GM18502 (cell line): ENCODE measurements around the gene CDC42EP4.
"Not testable (repeated sequence)": the region's sequence is repeated elsewhere in the genome, so short reads cannot be mapped to it uniquely, and the experiment has no call there.

Source experiments
- ATAC-seq: cut with Tn5 transposase; IDR thresholded peaks from one replicate; pipeline ENCODE4 v1.9.1; 2021; ENCODE audit warnings: mild to moderate bottlenecking; ENCODE audit not compliant: unreplicated experiment, poor library complexity

Gene CDC42EP4

DNA sequence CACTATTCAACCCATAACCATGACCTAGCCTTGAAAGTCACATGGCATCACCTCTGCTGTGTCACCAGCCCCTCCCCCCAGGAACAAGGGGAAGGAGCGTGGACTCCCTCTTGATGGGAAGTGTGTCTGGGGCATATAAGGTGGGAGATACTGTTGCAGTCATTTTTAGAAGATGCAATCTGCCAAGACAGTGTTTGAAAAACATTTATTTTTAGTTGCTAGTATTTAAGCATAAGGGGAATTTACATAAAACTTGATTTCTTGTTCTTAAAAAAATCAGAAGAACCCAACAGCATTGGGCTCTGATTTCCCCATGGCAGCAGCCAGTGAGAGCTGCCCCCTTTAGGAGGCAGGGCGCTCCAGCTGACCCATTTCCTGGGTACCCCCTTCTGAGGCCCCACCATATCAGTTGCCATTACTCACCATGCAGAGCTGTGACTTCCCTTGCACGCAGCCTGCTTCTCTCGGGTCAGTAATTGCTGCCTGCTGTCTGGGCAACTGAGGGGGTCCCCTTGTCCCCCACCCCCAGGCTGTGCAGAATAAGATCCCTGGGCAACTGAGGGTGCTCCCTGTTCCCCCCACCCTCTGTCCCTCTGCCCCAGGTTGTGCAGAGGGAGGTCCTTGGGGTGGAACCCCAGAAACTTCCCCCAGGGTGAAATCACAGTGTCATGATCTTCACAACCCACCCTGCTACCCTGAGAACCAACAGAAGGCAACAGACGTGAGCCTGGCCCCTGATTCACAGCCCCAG is 11.8 kb upstream of the CDC42EP4 start:
- ATAC-seq, result no peak

DNA sequence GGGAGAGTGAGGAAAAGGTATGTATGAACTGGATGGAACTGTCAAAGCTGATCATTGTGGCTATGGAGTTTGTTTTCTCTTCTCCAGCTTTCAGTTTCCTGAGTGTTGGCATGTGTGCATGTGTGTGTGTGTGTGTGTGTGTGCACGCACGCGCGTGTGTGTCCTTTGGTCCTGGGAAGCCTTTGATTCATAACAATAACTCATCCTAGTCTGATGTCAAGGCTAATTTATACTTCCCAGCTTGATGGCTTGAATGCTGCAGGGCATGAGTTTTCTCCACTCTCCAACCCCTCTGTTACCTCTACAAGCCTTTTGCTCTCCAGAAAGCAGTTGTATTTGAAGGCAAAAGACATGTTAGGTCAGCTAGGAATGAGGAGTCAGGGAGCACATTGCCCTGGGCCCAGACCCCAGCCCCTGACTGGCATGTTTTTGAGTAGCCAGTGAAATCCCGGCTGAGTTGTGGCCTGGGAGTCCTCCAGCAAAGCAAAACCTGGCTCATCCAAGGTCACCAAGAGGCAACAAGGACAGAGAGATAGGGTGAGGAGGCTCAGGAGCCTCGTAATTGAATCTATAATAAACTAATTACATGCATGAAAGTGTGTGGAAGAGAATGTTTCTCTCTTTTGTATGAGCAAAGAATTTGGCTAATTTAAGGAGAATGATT is 8.9 kb upstream of the CDC42EP4 start:
- no peak for ATAC-seq

DNA sequence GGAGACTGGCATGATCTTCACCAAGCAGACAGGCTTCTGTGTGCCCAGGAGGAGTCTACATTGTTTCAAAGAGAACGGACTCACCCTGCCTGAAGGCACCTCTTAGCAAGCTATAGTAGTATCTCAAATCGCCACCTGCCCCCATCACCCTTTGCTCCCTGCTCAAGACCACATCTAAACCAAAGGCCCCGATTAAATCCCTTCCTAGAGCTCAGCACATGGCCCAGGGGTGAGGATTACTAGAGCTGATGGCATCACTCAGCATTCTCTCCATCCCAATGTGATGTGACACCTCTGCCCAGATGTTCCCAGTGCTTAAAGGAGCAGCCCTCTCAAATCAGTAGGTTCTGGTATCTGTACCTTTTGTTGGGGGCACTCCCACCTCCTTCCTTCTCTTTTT is 8.0 kb upstream of the CDC42EP4 start:
- ATAC-seq, result no peak

DNA sequence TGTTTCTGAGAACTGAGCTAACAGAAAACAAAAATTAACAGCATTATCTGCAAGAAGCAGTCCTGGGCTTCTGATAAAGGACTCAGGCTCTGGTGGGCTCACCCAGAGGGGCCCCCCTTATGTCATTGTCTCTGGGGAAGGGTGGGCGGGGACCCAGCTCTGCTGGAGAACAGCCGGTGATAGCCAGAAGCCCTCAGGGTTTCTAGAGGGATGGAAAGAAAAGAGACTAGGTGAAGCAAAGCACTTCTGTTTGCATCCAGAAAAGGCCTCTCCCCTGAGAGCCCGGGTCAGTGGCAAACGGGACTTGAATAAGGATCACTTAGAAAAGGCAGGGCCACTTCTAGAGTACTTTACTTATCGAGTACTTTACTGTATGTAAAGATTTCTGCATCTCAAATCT is 7.0 kb upstream of the CDC42EP4 start:
- no peak for ATAC-seq

DNA sequence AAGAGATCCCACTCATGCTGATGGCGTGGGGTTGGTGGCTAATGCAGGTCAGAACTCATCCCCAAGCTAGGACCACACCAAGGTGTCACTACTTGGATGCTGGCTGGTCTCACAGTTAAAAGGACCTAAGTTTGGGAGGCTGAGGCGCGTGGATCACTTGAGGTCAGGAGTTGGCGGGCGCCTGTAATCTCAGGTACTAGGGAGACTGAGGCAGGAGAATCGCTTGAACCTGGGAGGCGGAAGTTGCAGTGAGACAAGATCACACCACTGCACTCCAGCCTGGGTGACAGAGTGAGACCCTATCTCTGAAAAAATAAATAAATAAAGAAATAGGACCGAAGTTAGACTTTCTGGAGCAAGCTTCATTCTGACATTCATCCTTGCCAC is 6.6 kb upstream of the CDC42EP4 start:
- no peak for ATAC-seq

DNA sequence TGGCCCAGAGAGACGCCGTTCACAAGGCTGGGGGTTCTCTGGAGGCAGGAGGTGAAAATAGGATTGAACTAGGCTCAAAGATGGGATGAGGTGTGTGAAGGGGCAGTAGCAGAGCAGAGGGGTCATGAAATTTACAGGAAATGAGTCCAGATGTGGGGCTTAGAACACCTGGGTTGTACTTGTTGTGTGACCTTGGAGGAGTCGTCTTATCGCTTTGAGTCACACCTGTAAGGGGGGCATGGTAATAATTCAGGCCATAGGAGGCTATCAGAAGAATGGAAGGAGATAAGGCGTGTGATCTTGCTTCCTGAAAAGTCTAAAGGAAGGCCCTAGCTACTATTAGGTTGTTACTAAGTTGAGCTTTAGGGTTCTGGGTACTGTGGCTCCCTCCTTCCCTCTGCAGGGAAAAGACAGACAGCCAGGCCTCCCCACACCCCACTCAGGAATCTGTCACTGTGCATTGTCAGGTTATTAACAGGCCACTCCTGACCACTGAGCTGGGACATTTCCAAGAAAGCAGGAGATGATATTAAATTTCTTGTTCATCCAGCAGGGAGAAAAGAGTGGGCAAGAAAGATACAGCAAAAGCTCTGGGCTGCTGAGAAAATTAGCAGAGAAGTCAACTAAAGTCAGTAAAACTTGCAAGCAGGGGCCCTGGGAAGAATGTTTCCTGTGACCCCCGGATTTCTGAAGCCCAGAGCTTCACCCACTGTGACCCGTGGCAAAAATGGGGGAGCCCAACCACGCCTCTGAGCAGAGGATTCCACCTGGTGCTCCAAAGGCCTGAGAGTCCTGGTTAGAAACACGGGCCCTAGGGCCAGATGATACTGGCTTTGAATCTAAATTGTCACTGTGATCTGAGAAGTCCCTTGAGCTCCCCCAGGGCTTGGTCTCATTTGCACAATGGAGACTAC is 6.0 kb upstream of the CDC42EP4 start:
- ATAC-seq, result no peak

DNA sequence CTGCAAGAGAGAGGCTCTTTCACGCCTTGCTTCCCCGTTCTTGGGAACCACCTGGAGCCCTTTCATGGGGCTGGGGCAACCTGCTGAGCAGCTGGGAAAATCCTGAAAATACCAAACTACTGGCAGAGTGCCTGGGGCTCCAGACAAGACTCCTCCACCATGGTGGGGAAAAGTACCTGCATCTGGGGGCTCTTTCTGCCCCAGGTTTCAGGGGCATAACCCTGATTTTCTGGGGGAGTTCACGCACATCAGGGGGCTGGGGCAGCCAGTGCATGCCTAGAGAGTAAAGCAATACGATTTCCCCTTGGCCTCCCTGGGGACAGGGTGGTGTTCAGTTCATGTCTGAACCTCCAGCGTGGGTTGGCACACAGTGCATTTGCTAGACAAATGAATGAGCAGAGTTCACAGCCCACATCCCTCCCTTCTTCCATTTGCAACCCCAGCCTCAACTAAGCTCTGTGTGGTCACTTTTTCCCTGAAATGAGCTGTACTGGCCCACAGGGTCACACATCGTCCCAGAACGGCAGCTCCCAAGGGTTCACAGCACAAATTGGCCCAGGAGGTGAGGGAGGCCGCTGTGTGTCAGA is 5.2 kb upstream of the CDC42EP4 start:
- no peak for ATAC-seq

DNA sequence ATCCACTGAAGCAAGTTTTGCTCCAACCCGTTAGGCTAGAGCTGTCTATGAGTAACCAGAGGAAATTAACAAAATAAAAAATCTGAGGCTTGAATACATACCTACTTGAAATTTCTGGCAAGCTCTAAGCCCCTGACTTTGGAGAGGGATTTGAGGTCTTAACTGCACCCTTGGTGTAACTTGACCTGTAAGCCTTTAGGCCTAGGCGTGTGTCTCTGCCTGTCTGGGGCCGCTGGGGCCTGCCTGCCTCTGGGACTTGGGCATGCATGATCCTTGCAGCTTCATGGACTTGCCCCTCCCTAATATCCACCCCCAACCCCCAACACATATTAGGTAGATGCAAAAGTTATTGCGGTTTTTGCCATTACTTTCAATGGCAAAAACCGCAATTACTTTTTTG is 3.7 kb upstream of the CDC42EP4 start:
- ATAC-seq, result no peak

DNA sequence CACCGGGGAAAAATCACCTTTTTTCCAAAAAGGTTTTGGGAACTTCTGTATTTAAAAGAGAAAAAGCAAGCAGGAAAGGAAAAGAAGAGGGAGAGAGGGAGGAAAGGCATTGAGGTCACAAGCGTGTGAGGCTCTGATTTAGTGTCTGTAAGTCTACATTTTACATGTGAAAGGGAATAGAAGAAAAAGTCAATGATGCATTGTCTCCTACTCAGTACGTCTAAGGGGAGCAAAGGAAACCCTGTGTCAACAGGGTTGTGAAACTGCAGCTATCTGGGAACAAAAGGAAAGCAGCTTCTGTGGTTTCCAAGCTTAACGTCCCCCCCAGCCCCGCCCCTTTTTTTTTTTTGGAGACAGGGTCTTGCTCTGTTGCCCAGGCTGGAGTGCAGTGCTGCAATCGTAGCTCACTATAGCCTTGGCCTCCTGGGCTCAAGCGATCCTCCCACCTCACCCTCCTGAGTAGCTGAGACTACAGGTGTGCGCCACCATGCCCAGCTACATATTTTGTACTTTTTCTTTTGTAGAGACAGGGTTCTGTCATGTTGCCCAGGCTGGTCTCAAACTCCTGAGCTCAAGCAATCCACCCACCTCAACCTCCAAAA is 1.8 kb upstream of the CDC42EP4 start:
- ATAC-seq, result no peak

DNA sequence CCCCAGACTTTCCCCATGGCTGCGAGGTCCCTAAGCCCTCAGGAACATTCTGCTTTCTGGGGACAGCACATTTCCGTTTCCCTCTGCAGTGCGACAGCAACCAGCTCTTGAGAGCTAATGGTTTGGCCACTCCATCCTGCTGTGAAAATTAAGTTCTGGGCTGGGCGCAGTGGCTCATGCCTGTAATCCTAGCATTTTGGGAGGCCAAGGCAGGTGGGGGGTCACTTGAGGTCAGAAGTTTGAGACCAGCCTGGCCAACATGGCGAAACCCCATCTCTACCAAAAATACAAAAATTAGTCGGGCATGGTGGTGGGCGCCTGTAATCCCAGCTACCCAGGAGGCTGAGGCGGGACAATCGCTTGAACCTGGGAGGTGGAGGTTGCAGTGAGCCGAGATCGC is 1.1 kb upstream of the CDC42EP4 start:
- not testable (repeated sequence) for ATAC-seq

DNA sequence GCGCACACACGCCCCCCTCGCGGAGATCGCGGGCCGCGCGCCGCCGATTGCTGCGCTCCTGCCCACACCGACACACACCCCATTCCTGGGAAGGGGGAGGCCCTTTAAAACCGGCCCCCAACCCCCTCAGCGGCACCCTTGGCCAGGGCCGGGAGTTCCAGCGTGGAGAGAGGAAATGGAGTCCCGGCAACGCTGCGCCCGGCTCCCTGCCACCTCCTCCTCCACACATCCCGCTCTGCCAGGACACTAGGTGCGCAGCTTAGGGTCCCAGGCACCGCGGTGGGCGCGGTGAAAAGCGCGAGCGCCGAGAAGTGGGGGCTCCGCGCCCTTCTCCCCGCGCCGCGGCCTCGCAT is 397 bp downstream of the CDC42EP4 start:
- ATAC-seq, result peak; percentile 19

DNA sequence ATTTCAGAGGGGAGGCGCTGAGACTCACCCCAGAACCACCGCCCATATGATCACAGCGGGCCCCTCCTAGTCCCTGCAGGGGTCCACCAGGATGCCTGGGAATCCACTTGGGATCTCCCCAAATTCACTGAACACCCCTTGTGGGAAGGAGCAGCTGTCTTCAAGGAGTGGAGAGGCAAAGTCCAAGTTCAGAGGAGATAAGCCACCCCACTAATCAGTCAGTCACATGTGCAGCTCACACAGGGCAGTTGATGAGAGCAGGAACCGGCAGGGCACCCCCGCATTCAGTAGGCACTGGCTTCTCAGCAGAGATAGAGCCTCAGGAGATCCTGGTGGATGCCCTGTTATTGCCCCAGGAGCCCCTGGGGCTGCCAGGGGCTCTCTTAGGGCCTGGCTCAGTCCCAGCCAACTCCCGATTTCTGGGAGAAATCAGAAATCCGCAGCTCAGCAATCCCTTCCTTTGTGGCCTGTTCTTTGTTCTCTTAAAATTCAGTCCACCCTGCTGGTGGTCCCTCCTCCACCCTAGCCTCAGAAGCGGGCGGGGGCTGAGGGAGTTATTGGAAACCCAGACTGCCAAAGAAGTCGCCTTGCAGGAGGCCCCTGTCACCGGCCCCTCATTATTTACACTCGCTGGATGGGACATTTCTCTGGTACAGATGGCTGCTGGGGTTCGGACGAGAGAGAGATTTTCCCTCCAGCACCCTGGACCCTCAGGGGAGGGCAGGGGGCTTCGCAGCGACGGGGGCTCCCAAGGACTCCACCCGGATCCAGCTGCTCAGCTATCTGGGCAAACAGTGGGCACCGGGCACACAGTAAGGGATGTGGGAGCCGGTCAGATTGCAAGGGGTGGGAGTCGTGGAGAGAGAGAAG is 1.8 kb downstream of the CDC42EP4 start:
- ATAC-seq, result no peak

DNA sequence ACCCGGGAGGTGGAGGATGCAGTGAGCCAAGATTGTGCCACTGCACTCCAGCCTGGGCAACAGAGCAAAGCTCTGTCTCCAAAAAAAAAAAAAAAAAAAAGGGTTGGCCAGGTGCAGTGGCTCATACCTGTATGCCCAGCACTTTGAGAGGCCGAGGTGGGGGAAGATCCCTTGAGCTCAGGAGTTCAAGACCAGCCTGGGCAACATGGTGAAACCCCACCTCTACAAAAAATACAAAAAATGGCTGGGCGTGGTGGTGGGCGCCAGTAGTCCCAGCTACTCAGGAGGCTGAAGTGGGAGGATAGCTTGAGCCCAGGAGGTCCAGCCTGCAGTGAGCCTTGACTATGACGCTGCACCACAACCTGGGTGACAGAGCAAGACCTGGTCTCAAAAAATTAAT is 2.8 kb downstream of the CDC42EP4 start:
- not testable (repeated sequence) for ATAC-seq

DNA sequence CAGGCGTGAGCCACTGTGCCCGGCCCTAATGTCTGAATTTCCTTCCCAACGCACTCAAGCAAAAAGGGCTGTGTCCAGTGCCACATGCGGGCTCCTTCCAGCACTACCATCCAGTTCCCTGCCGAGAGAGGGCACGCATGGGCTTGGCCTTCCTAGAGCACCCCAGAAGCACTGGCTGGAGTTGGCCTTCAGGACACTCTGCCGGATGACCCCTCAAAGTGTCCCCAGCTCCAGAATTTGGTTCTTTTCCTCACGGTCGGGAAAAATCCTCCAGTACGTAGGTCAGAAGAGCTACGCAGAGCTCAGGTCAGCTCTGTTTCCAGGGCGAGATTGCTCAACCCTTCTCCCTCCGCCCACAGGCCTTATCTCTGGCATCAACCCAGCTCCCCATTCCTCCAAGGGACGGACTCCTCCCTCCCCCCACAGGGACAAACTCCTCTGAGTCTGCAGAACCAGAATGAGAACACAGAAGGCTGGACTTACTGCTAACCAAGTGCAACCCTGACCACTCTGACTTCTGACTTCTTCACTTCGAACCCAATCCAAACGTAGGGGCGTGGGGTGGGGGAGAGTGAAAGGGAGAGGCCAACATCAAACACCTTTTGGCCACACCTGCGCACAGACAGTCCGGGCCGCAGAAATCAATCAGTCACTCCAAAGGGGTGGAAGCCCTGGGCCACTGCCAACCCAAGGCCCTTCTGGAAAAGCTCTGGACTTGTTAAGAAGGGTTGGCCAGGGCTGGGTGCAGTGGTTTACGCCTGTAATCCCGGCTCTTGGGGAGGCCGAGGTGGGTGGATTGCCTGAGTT is 3.6 kb downstream of the CDC42EP4 start:
- no peak for ATAC-seq

DNA sequence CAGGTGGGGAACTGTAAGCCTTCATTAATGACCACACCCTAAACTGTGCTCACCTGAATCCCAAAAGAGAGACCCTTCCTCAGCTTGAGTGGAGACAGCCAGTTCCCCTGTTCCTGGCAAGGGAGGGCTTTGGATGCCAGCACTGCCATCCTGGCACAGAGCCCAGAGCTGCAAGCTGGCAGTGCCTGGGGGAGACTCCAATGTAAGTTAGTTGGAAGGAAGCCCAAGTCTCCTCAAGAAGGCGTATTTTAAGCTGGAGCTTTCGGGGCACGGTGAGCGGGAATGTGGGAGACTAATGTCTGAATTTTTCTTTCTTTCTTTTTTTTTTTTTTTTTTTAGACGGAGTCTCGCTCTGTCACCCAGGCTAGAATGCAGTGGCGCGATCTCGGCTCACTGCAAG is 4.7 kb downstream of the CDC42EP4 start:
- no peak for ATAC-seq

DNA sequence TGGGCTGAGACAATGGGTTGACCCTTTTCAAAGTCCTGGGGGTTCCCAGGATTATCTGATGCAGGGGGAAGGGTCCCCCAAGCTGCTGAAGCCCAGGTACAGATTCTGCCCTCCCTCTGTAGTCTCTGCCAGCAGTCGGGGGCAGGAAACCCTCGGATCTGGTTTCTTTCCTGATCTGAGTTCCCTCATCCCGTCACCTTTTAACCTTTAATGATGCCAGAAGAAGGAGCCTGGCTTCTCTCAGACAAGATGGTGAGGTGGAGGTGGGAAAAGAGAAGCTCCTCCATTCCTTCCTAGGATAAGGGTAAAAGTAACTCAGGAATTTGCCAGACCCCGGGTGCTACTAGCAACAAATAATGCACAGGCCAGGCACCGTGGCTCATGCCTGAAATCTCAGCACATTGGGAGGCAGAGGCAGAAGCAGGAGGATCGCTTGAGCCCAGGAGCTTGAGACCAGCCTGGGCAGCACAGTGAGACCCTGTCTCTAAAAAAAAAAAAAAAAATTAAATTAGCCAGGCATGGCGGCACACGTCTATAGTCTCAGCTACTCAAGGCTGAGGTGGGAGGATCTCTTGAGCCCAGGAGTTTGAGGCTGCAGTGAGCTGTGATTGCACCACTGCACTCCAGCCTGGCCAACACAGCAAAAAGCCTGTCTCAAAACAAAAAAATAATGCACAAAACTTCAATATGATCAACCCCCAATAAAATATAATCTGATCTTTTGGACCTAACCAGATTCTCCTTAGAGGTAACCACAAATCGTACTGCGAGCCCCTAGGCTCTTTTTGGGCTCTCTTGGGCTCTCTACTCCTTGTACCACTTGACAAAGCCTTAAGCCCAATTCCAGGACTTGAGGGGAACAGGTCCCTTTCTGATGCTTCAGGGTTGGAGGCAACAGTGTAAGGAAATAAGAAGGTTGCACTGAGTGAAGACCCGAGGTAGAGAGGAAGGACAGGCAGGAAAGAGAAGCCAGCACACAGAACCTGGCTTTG is 5.7 kb downstream of the CDC42EP4 start:
- ATAC-seq, result no peak

DNA sequence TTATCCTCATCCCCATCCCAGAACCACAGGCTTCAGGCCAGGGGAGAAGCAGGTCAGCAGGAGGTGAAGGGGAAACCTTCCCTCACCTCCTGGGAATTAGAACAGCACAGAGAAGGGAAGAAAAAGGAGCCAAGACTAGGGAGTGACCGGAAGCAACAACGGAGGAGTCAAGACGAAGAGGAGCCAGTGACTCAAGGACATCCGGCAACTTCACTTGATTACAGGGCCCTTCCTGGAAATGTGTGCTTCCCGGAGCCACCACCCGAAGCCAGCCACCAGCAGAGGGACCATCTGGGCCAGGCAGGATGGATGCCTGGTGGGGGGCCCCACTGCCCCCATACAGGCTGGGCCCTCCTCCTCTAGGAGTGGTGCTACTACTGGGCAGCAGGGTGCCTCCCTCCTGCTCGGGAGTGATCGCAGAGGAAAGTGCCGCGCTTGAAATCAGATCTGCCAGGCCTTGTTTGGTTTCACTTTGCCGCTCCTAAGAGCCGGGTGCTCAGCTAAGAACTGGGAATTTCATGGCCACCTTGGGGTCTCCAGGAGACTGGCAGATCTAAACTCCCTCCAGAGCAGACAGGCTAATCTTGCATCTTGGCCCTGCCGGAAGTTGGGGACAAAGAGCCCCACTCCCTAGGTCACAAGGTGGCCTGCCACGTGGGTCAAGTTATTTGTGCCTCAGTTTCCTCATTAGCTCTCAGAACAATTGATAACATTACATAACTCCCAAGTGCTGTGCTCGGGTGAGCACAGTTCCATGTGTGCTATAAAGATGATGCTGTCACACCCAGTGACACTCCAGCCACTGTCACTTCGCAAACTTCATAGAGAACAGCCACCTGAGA is 6.6 kb downstream of the CDC42EP4 start:
- no peak for ATAC-seq
